Osteocyte (in vitro differentiated cells): ENCODE results near the gene CRTAC1. TPM values are rescaled to one million over a fixed set of nuclear protein-coding genes. Genes with fewer than 3 reads are reported as not detected.

Experiments used
- DNase-seq: peaks from one replicate; pipeline ENCODE4 v3.0.0; 2021; ENCODE audit warnings: mixed read lengths; ENCODE audit not compliant: unreplicated experiment; ENCODE audit errors: extremely low spot score
- H3K27ac Mint-ChIP-seq: one replicate; pipeline ENCODE4 v1.8.0; 2021; ENCODE audit warnings: mild to moderate bottlenecking, mixed read lengths; ENCODE audit not compliant: unreplicated experiment
- H3K27me3 Mint-ChIP-seq: one replicate; pipeline ENCODE4 v1.8.0; 2021; ENCODE audit warnings: mixed read lengths; ENCODE audit not compliant: unreplicated experiment
- H3K36me3 Mint-ChIP-seq: one replicate; pipeline ENCODE4 v1.8.0; 2021; ENCODE audit warnings: mixed read lengths; ENCODE audit not compliant: unreplicated experiment
- H3K4me1 Mint-ChIP-seq: one replicate; pipeline ENCODE4 v1.8.0; 2021; ENCODE audit warnings: mixed read lengths; ENCODE audit not compliant: unreplicated experiment
- H3K4me3 Mint-ChIP-seq: one replicate; pipeline ENCODE4 v1.8.0; 2021; ENCODE audit warnings: mild to moderate bottlenecking, moderate library complexity, mixed read lengths; ENCODE audit not compliant: unreplicated experiment
- H3K9me3 Mint-ChIP-seq: one replicate; pipeline ENCODE4 v1.8.0; 2021; ENCODE audit warnings: mixed read lengths; ENCODE audit not compliant: unreplicated experiment
- CTCF ChIP-seq: fragments of 200-600 bp; sonication (generic); IDR thresholded peaks from 2 replicates; pipeline ENCODE4 v1.5.0; 2021; ENCODE audit warnings: antibody characterized with exemption, mild to moderate bottlenecking, moderate library complexity
- total RNA-seq: library from RNA; stranded (reverse); gene quantifications from 2 replicates; pipeline ENCODE4 v1.2.1, GENCODE V29; 2021

The CRTAC1 gene
- total RNA-seq, 1 donor from 2014 or later: 0.16 TPM

GRCh38 chr10:97936126-97936525, 94.3 kb downstream of the CRTAC1 start:
- no peak for DNase-seq
- Mint-ChIP-seq H3K4me1 (no peaks in the 10 kb centered on the region), H3K27me3 (peaks cover 18% of the 10 kb centered on the region), H3K4me3 (no peak overlapping the region), H3K9me3 (no peaks in the 10 kb centered on the region), H3K27ac (no peak overlapping the region), H3K36me3 (no peaks in the 10 kb centered on the region)
- no peak for TF ChIP-seq CTCF

GRCh38 chr10:97932932-97933530, 97.4 kb downstream of the CRTAC1 start:
- no peaks in the 10 kb centered on the region for H3K36me3 Mint-ChIP-seq
- no peak for DNase-seq
- no peak overlapping the region for H3K4me3 Mint-ChIP-seq
- no peak overlapping the region for H3K27ac Mint-ChIP-seq
- no peaks in the 10 kb centered on the region for H3K4me1 Mint-ChIP-seq
- H3K9me3 Mint-ChIP-seq: no peaks in the 10 kb centered on the region
- TF ChIP-seq CTCF: no peak
- peaks cover 26% of the 10 kb centered on the region for H3K27me3 Mint-ChIP-seq

- TF ChIP-seq CTCF: no peak
- H3K27ac Mint-ChIP-seq: no peak overlapping the region
- no peaks in the 10 kb centered on the region for H3K9me3 Mint-ChIP-seq
- peaks cover 32% of the 10 kb centered on the region for H3K27me3 Mint-ChIP-seq
- no peaks in the 10 kb centered on the region for H3K4me1 Mint-ChIP-seq
- no peaks in the 10 kb centered on the region for H3K36me3 Mint-ChIP-seq
- no peak overlapping the region for H3K4me3 Mint-ChIP-seq
- DNase-seq: no peak
Measured at GRCh38 chr10:97931041-97931440, 99.4 kb downstream of the CRTAC1 start.

GRCh38 chr10:97928897-97929296, 101.5 kb downstream of the CRTAC1 start:
- peaks cover 42% of the 10 kb centered on the region for H3K27me3 Mint-ChIP-seq
- DNase-seq: no peak
- no peaks in the 10 kb centered on the region for H3K9me3 Mint-ChIP-seq
- H3K4me1 Mint-ChIP-seq: no peaks in the 10 kb centered on the region
- H3K36me3 Mint-ChIP-seq: no peaks in the 10 kb centered on the region
- H3K4me3 Mint-ChIP-seq: no peak overlapping the region
- no peak overlapping the region for H3K27ac Mint-ChIP-seq
- no peak for TF ChIP-seq CTCF

- DNase-seq: no peak
- no peak overlapping the region for H3K27ac Mint-ChIP-seq
- TF ChIP-seq CTCF: no peak
- H3K27me3 Mint-ChIP-seq: peaks cover 49% of the 10 kb centered on the region
- H3K4me1 Mint-ChIP-seq: no peaks in the 10 kb centered on the region
- H3K4me3 Mint-ChIP-seq: no peak overlapping the region
- H3K36me3 Mint-ChIP-seq: no peaks in the 10 kb centered on the region
- H3K9me3 Mint-ChIP-seq: no peaks in the 10 kb centered on the region
Measured at GRCh38 chr10:97927622-97928021, 102.8 kb downstream of the CRTAC1 start.
